Suprapubic skin (tissue), 4 donors: Measurements from ENCODE around the gene ARF5. TPM values are rescaled to one million over a fixed set of nuclear protein-coding genes. Genes with fewer than 3 reads are reported as not detected.
A peak's percentile ranks its signal among the peaks of the same experiment; 100 is the strongest.

ENCODE experiments used
- DNase-seq, 2 donors: peaks; one replicate each; pipeline ENCODE4 v3.0.0-alpha.2; 2019; ENCODE audit warnings: low spot score in 2 of 2
- H3K27ac ChIP-seq: fragments of 200-600 bp; sonication (generic); one replicate; pipeline ENCODE4 v1.5.1; 2019
- H3K27me3 ChIP-seq: fragments of 200-600 bp; sonication (generic); one replicate; pipeline ENCODE4 v1.5.1; 2019
- H3K36me3 ChIP-seq: fragments of 200-600 bp; sonication (generic); one replicate; pipeline ENCODE4 v1.5.1; 2019
- H3K4me1 ChIP-seq: fragments of 200-600 bp; sonication (generic); one replicate; pipeline ENCODE4 v1.5.1; 2019
- H3K4me3 ChIP-seq: fragments of 200-600 bp; sonication (generic); one replicate; pipeline ENCODE4 v1.5.1; 2019; ENCODE audit warnings: mild to moderate bottlenecking
- H3K9me3 ChIP-seq: fragments of 200-600 bp; sonication (generic); one replicate; pipeline ENCODE4 v1.5.1; 2019
- EP300 ChIP-seq: sonication (generic); formaldehyde crosslinking; IDR thresholded peaks from one replicate; pipeline ENCODE4 v1.6.1; 2017; ENCODE audit warnings: antibody characterized with exemption
- POLR2A ChIP-seq, 2 donors: fragments of 450-650 bp; IDR thresholded peaks; one replicate each; pipeline ENCODE4 v1.6.1; 2017; ENCODE audit warnings: antibody characterized with exemption in 2 of 2, mild to moderate bottlenecking in 2 of 2, moderate library complexity in 2 of 2
- POLR2AphosphoS5 ChIP-seq, 3 donors: sonication (generic); formaldehyde crosslinking; IDR thresholded peaks; one replicate each; pipeline ENCODE4 v1.6.1; 2017; ENCODE audit warnings: antibody characterized with exemption in 3 of 3
- WGBS: methylation state at CpG from one replicate; pipeline ENCODE4 v1.1.5; 2018; 5-methylcytosine and 5-hydroxymethylcytosine counted together
- total RNA-seq, 4 donors: library from RNA; depleted of rRNA; stranded (reverse); fragments of >200 nt; gene quantifications; one replicate each; pipeline ENCODE4 v1.1.0, GENCODE V29; 2016
- TF ChIP-seq, protein P1 (sequence below), 2 donors: fragments of 200-600 bp in 1 of 2; fragments of 450-650 bp in 1 of 2; sonication (generic) in 1 of 2; IDR thresholded peaks; one replicate each; pipeline ENCODE4 v1.5.1; 2016 to 2019; ENCODE audit warnings: antibody characterized with exemption in 2 of 2, mild to moderate bottlenecking in 1 of 2, moderate library complexity in 1 of 2

ARF5 gene
- total RNA-seq, 4 donors from 2014 or later: 121 to 235 (median 220) TPM

GRCh38 chr7:127582361-127582760 is 5.8 kb upstream of the ARF5 start:
- peaks cover 51% of the 10 kb centered on the region for H3K4me1 ChIP-seq
- H3K4me3 ChIP-seq: no peak overlapping the region
- TF ChIP-seq POLR2A (IDR thresholded peaks at IDR 0.05): no peak
- TF ChIP-seq, protein P1, sequence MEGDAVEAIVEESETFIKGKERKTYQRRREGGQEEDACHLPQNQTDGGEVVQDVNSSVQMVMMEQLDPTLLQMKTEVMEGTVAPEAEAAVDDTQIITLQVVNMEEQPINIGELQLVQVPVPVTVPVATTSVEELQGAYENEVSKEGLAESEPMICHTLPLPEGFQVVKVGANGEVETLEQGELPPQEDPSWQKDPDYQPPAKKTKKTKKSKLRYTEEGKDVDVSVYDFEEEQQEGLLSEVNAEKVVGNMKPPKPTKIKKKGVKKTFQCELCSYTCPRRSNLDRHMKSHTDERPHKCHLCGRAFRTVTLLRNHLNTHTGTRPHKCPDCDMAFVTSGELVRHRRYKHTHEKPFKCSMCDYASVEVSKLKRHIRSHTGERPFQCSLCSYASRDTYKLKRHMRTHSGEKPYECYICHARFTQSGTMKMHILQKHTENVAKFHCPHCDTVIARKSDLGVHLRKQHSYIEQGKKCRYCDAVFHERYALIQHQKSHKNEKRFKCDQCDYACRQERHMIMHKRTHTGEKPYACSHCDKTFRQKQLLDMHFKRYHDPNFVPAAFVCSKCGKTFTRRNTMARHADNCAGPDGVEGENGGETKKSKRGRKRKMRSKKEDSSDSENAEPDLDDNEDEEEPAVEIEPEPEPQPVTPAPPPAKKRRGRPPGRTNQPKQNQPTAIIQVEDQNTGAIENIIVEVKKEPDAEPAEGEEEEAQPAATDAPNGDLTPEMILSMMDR (IDR thresholded peaks at IDR 0.05): no peak
- no peak for TF ChIP-seq EP300
- TF ChIP-seq POLR2AphosphoS5 (IDR thresholded peaks at IDR 0.05): no peak
- H3K9me3 ChIP-seq: no peaks in the 10 kb centered on the region
- 86% methylated on average over 5 of the region's 14 CpGs for WGBS
- peaks cover 41% of the 10 kb centered on the region for H3K36me3 ChIP-seq
- no peak for DNase-seq
- H3K27me3 ChIP-seq: no peaks in the 10 kb centered on the region
- no peak overlapping the region for H3K27ac ChIP-seq

GRCh38 chr7:127584648-127585043 is 3.6 kb upstream of the ARF5 start:
- H3K4me3 ChIP-seq: peak overlapping the region; percentile 92
- peaks cover 61% of the 10 kb centered on the region for H3K4me1 ChIP-seq
- H3K9me3 ChIP-seq: no peaks in the 10 kb centered on the region
- TF ChIP-seq POLR2A (IDR thresholded peaks at IDR 0.05) (no peak), POLR2AphosphoS5 (IDR thresholded peaks at IDR 0.05) (no peak), EP300 (no peak)
- TF ChIP-seq, protein P1 (IDR thresholded peaks at IDR 0.05): no peak
- DNase-seq: peak in 1 of 2 donors; percentile 64
- H3K27me3 ChIP-seq: no peaks in the 10 kb centered on the region
- 40% methylated on average over 10 of the region's 12 CpGs for WGBS
- H3K27ac ChIP-seq: peak overlapping the region; percentile 90
- H3K36me3 ChIP-seq: peaks cover 29% of the 10 kb centered on the region

GRCh38 chr7:127585044-127585953 is 2.9 kb upstream of the ARF5 start, which contains the start of gene GCC1:
Gene GCC1, minus strand, starts transcription at chr7:127585596. Its CDS starts 414 bp downstream, at chr7:127585182.
- TF ChIP-seq POLR2AphosphoS5 (IDR thresholded peaks at IDR 0.05): peak; percentile 5 to 47 (median 41)
- TF ChIP-seq POLR2A (IDR thresholded peaks at IDR 0.05): peak in 1 of 2 donors; percentile 74
- no peak for TF ChIP-seq EP300
- H3K27me3 ChIP-seq: no peaks in the 10 kb centered on the region
- 5% methylated on average over 37 of the region's 78 CpGs for WGBS
- peak; percentile 94 to 95 for DNase-seq
- H3K9me3 ChIP-seq: no peaks in the 10 kb centered on the region
- peak within 1 kb of the TSS; percentile 92 for H3K4me3 ChIP-seq
- peaks cover 33% of the 10 kb centered on the region for H3K36me3 ChIP-seq
- H3K27ac ChIP-seq: peak within 1 kb of the TSS; percentile 90
- peaks cover 64% of the 10 kb centered on the region for H3K4me1 ChIP-seq

- H3K36me3 ChIP-seq: peaks cover 37% of the 10 kb centered on the region
- WGBS: 88% methylated on average over 2 of the region's 2 CpGs
- no peaks in the 10 kb centered on the region for H3K27me3 ChIP-seq
- DNase-seq: no peak
- no peak overlapping the region for H3K4me3 ChIP-seq
- TF ChIP-seq POLR2A (IDR thresholded peaks at IDR 0.05) (no peak), POLR2AphosphoS5 (IDR thresholded peaks at IDR 0.05) (no peak), EP300 (no peak)
- TF ChIP-seq, protein P1 (IDR thresholded peaks at IDR 0.05): no peak
- no peaks in the 10 kb centered on the region for H3K9me3 ChIP-seq
- H3K27ac ChIP-seq: no peak overlapping the region
- peaks cover 59% of the 10 kb centered on the region for H3K4me1 ChIP-seq
Observed at GRCh38 chr7:127586346-127586745, 1.9 kb upstream of the ARF5 start.

- H3K27me3 ChIP-seq: no peaks in the 10 kb centered on the region
- peaks cover 47% of the 10 kb centered on the region for H3K4me1 ChIP-seq
- 62% methylated on average over 19 of the region's 20 CpGs for WGBS
- H3K27ac ChIP-seq: peak overlapping the region; percentile 83
- H3K36me3 ChIP-seq: peaks cover 33% of the 10 kb centered on the region
- DNase-seq: peak in 1 of 2 donors; percentile 74
- H3K4me3 ChIP-seq: peak overlapping the region; percentile 72
- TF ChIP-seq EP300: no peak
- no peaks in the 10 kb centered on the region for H3K9me3 ChIP-seq
Observed at GRCh38 chr7:127587663-127588018, 570 bp upstream of the ARF5 start.
